ENCODE results near the gene ADGRG7. TPM values are rescaled to one million over a fixed set of nuclear protein-coding genes. Genes with fewer than 3 reads are reported as not detected.

ADGRG7 gene
- total and polyA plus RNA-seq, 9 of the 15 experiments (the other 6 are each of a cell fraction or from before 2014, with no cell fraction given): 0.03 TPM; not detected in 7

- TF ChIP-seq ARID3B (CRISPR knock-in tag; IDR thresholded peaks at IDR 0.05; ENCODE audit: borderline replicate concordance) (no peak), SMARCA5 (IDR thresholded peaks at IDR 0.05) (no peak)
These were observed 116.6 kb downstream of the ADGRG7 start (continued) for GRCh38 chr3:100725935-100726513.

GRCh38 chr3:100726706-100727105, 117.3 kb downstream of the ADGRG7 start:
- CTCF ChIA-PET (ENCODE audit: low intra/inter-chr PET ratio): no interaction called here
- in situ Hi-C loops (cut with MboI): no loop called here
- ATAC-seq: no peak

More at GRCh38 chr3:100726706-100727105, 117.3 kb downstream of the ADGRG7 start:
- H3K4me2 ChIP-seq (ENCODE audit: insufficient read depth, low read length): no peak overlapping the region
- TF ChIP-seq SAFB2 (IDR thresholded peaks at IDR 0.05; ENCODE audit: borderline replicate concordance, low read depth, low read length, severe bottlenecking): no peak
- peaks cover 46% of the 10 kb centered on the region for H3K79me2 ChIP-seq (ENCODE audit: control insufficient read depth, insufficient read depth, low read length)
- no peaks in the 10 kb centered on the region for H3K4me1 ChIP-seq (replicated peaks in 1 of 2; ENCODE audit: control insufficient read depth in 2 of 2, insufficient read depth in 2 of 2, low read length in 2 of 2)
- intact Hi-C loops (cut with micrococcal nuclease): no loop called here
- POLR2A ChIA-PET: interaction anchor here (0.6 to 6.2 kb wide), 7 partner anchors 8 to 247 kb away, joined by 3 to 29 read pairs (median 6); no protein-coding TSS in a partner anchor
- WGBS (ENCODE audit: insufficient coverage, low coverage, missing lambda C conversion rate): 100% methylated on average over 1 of the region's 1 CpG
- no peak for FAIRE-seq
- no peaks in the 10 kb centered on the region for H3K9me1 ChIP-seq (ENCODE audit: control insufficient read depth, insufficient read depth, low read length)
- H4K20me1 ChIP-seq (replicated peaks; ENCODE audit: control insufficient read depth, insufficient read depth, low read length): no peaks in the 10 kb centered on the region
- H3K27me3 ChIP-seq (ENCODE audit: control insufficient read depth in 2 of 2, insufficient read depth in 2 of 2, low read length in 2 of 2): no peaks in the 10 kb centered on the region
- H3K27ac ChIP-seq (ENCODE audit: extremely low read depth, low read depth, low read length): no peak overlapping the region
- H3K36me3 ChIP-seq (ENCODE audit: control insufficient read depth, insufficient read depth, low read length): peaks cover 80% of the 10 kb centered on the region
- DNase-seq (ENCODE audit: extremely low read depth in 1 of 4, low spot score in 3 of 4): no peak
- H2AFZ ChIP-seq (ENCODE audit: low read depth, low read length): no peak overlapping the region
- no peaks in the 10 kb centered on the region for H3K9me3 ChIP-seq (replicated peaks; ENCODE audit: control insufficient read depth, insufficient read depth, low read depth, low read length)
- H3K9ac ChIP-seq (ENCODE audit: insufficient read depth in 1 of 2, low read depth in 2 of 2, low read length in 2 of 2): no peak overlapping the region
- BruUV-seq (replicated peaks): no TSS peak
- no peak overlapping the region for H3K4me3 ChIP-seq
